ENCODE data around the gene KCTD1. TPM values are rescaled to one million over a fixed set of nuclear protein-coding genes. Genes with fewer than 3 reads are reported as not detected.

Gene KCTD1
- total and polyA plus RNA-seq, 2 donors (not counting 1 experiment from before 2014, with no cell fraction given) = 4.2 to 8.4 TPM

- H3K79me2 ChIP-seq (ENCODE audit: control insufficient read depth, insufficient read depth, low read length) = peaks cover 5% of the 10 kb centered on the region
- no peak for DNase-seq (ENCODE audit: low read depth in 2 of 2)
Measured at GRCh38 chr18:26544451-26544850, 3.9 kb downstream of the KCTD1 start.

GRCh38 chr18:26543373-26543772 is 5.0 kb downstream of the KCTD1 start:
- Histone ChIP-seq H3K4me1 (ENCODE audit: control insufficient read depth, extremely low read depth, insufficient read depth, low read length) (no peaks in the 10 kb centered on the region), H3K9ac (ENCODE audit: insufficient read depth, low read length) (no peak overlapping the region), H3K9me3 (ENCODE audit: control insufficient read depth, insufficient read depth, low read depth, low read length) (no peaks in the 10 kb centered on the region), H2AFZ (ENCODE audit: low read length) (no peak overlapping the region), H3K4me3 (replicated peaks in 1 of 4; ENCODE audit: control extremely low read depth in 1 of 4, insufficient read depth in 1 of 4, low read depth in 3 of 4, low read length in 4 of 4) (no peak overlapping the region), H3K79me2 (ENCODE audit: control insufficient read depth, insufficient read depth, low read length) (peaks cover 5% of the 10 kb centered on the region), H3K4me2 (ENCODE audit: extremely low read depth, insufficient read depth, low read length) (no peak overlapping the region), H3K27me3 (ENCODE audit: control insufficient read depth, insufficient read depth, low read length) (no peaks in the 10 kb centered on the region), H3K36me3 (ENCODE audit: control insufficient read depth, insufficient read depth, low read length) (no peaks in the 10 kb centered on the region), H4K20me1 (ENCODE audit: control insufficient read depth, extremely low read depth, insufficient read depth, low read length) (no peaks in the 10 kb centered on the region), H3K27ac (ENCODE audit: insufficient read depth, low read length) (no peak overlapping the region)
- DNase-seq (ENCODE audit: low read depth in 2 of 2) = no peak
- TF ChIP-seq EZH2 (IDR thresholded peaks at IDR 0.05; ENCODE audit: low read length, missing control alignments) (no peak), CTCF (conservative IDR thresholded peaks at IDR 0.05 in 1 of 2, IDR thresholded peaks at IDR 0.05 in 1 of 2; ENCODE audit: low read depth in 1 of 2, low read length in 2 of 2) (no peak)

More at GRCh38 chr18:26544451-26544850, 3.9 kb downstream of the KCTD1 start:
- no peaks in the 10 kb centered on the region for H3K27me3 ChIP-seq (ENCODE audit: control insufficient read depth, insufficient read depth, low read length)
- H3K36me3 ChIP-seq (ENCODE audit: control insufficient read depth, insufficient read depth, low read length) = no peaks in the 10 kb centered on the region
- H3K9ac ChIP-seq (ENCODE audit: insufficient read depth, low read length) = no peak overlapping the region
- peak overlapping the region in 1 of 4 experiments; percentile 1 for H3K4me3 ChIP-seq (replicated peaks in 1 of 4; ENCODE audit: control extremely low read depth in 1 of 4, insufficient read depth in 1 of 4, low read depth in 3 of 4, low read length in 4 of 4)
- TF ChIP-seq EZH2 (IDR thresholded peaks at IDR 0.05; ENCODE audit: low read length, missing control alignments) (no peak), CTCF (conservative IDR thresholded peaks at IDR 0.05 in 1 of 2, IDR thresholded peaks at IDR 0.05 in 1 of 2; ENCODE audit: low read depth in 1 of 2, low read length in 2 of 2) (no peak)
- no peaks in the 10 kb centered on the region for H3K4me1 ChIP-seq (ENCODE audit: control insufficient read depth, extremely low read depth, insufficient read depth, low read length)
- H3K9me3 ChIP-seq (ENCODE audit: control insufficient read depth, insufficient read depth, low read depth, low read length) = no peaks in the 10 kb centered on the region
- peak overlapping the region; percentile 41 for H3K4me2 ChIP-seq (ENCODE audit: extremely low read depth, insufficient read depth, low read length)
- H2AFZ ChIP-seq (ENCODE audit: low read length) = no peak overlapping the region
- no peak overlapping the region for H3K27ac ChIP-seq (ENCODE audit: insufficient read depth, low read length)
- H4K20me1 ChIP-seq (ENCODE audit: control insufficient read depth, extremely low read depth, insufficient read depth, low read length) = no peaks in the 10 kb centered on the region

- H3K27me3 ChIP-seq (ENCODE audit: control insufficient read depth, insufficient read depth, low read length) = no peaks in the 10 kb centered on the region
- H4K20me1 ChIP-seq (ENCODE audit: control insufficient read depth, extremely low read depth, insufficient read depth, low read length) = no peaks in the 10 kb centered on the region
- no peak for TF ChIP-seq CTCF (conservative IDR thresholded peaks at IDR 0.05 in 1 of 2, IDR thresholded peaks at IDR 0.05 in 1 of 2; ENCODE audit: low read depth in 1 of 2, low read length in 2 of 2)
- TF ChIP-seq EZH2 (IDR thresholded peaks at IDR 0.05; ENCODE audit: low read length, missing control alignments) = no peak
- no peak overlapping the region for H3K27ac ChIP-seq (ENCODE audit: insufficient read depth, low read length)
- peak in 1 of 2 donors; percentile 67 for DNase-seq (ENCODE audit: low read depth in 2 of 2)
- H3K9ac ChIP-seq (ENCODE audit: insufficient read depth, low read length) = no peak overlapping the region
- no peak overlapping the region for H2AFZ ChIP-seq (ENCODE audit: low read length)
- no peak overlapping the region for H3K4me2 ChIP-seq (ENCODE audit: extremely low read depth, insufficient read depth, low read length)
- H3K4me3 ChIP-seq (replicated peaks in 1 of 4; ENCODE audit: control extremely low read depth in 1 of 4, insufficient read depth in 1 of 4, low read depth in 3 of 4, low read length in 4 of 4) = no peak overlapping the region
- no peaks in the 10 kb centered on the region for H3K9me3 ChIP-seq (ENCODE audit: control insufficient read depth, insufficient read depth, low read depth, low read length)
- H3K79me2 ChIP-seq (ENCODE audit: control insufficient read depth, insufficient read depth, low read length) = no peaks in the 10 kb centered on the region
- H3K36me3 ChIP-seq (ENCODE audit: control insufficient read depth, insufficient read depth, low read length) = no peaks in the 10 kb centered on the region
- H3K4me1 ChIP-seq (ENCODE audit: control insufficient read depth, extremely low read depth, insufficient read depth, low read length) = no peaks in the 10 kb centered on the region
Measured at GRCh38 chr18:26540043-26540628, 8.2 kb downstream of the KCTD1 start.

All from fibroblast of lung (primary cell).